IMR-90 (cell line): ENCODE results near the gene CEMIP2. TPM values are rescaled to one million over a fixed set of nuclear protein-coding genes. Genes with fewer than 3 reads are reported as not detected.

ENCODE experiments used
- ATAC-seq: fragments of 200-7000 bp; cut with Tn5 transposase; 2 replicates; pipeline ENCODE4 v1.9.1; 2020; ENCODE audit warnings: low read depth, mild to moderate bottlenecking, moderate library complexity
- BruUV-seq: library from RNA; stranded (reverse); fragments of 400-500 nt; replicated peaks from 2 replicates; lab custom pipeline; 2021; lab: Mats Ljungman, UMichigan
- CTCF ChIA-PET: fragments of 300-600 bp; formaldehyde crosslinking; extraction: SDS; loops from one replicate; lab custom pipeline; 2021; ENCODE audit warnings: antibody characterized with exemption; lab: Yijun Ruan, JAX
- POLR2A ChIA-PET: fragments of 300-600 bp; sonication (Branson Sonifier 250); formaldehyde crosslinking; loops from one replicate; lab custom pipeline; 2022; ENCODE audit warnings: antibody characterized with exemption; ENCODE audit not compliant: unreplicated experiment; lab: Charles Lee
- DNase-seq: peaks from one replicate; pipeline ENCODE4 v3.0.0; 2013
- H2AFZ ChIP-seq: replicated peaks from 2 replicates; pipeline ENCODE3; 2013; ENCODE audit warnings: low read length, mild to moderate bottlenecking; ENCODE audit not compliant: poor library complexity
- H2AK5ac ChIP-seq: 2 replicates; pipeline ENCODE4 v1.6.1; 2013; ENCODE audit warnings: low read depth, low read length, inconsistent platforms
- H2AK9ac ChIP-seq: replicated peaks from 2 replicates; pipeline ENCODE3; 2013; ENCODE audit warnings: mild to moderate bottlenecking, low read depth, low read length, moderate library complexity; ENCODE audit not compliant: poor library complexity
- H2BK120ac ChIP-seq: 2 replicates; pipeline ENCODE4 v1.6.1; 2013; ENCODE audit warnings: low read depth, low read length, inconsistent platforms
- H2BK15ac ChIP-seq: 3 replicates; pipeline ENCODE4 v1.6.1; 2013; ENCODE audit warnings: low read depth, low read length, inconsistent platforms
- H2BK20ac ChIP-seq: 2 replicates; pipeline ENCODE4 v1.6.1; 2013; ENCODE audit warnings: low read depth, mild to moderate bottlenecking, inconsistent platforms, low read length, moderate library complexity
- H2BK5ac ChIP-seq: 2 replicates; pipeline ENCODE4 v1.6.1; 2013; ENCODE audit warnings: mild to moderate bottlenecking, low read depth, low read length, inconsistent platforms; ENCODE audit not compliant: poor library complexity, severe bottlenecking
- H3K14ac ChIP-seq: replicated peaks from 2 replicates; pipeline ENCODE4 v1.6.1; 2013; ENCODE audit warnings: low read depth, low read length, inconsistent platforms
- H3K18ac ChIP-seq: 2 replicates; pipeline ENCODE4 v1.6.1; 2013; ENCODE audit warnings: low read depth, low read length, control low read depth
- H3K23ac ChIP-seq: 2 replicates; pipeline ENCODE4 v1.6.1; 2013; ENCODE audit warnings: low read depth, low read length, inconsistent platforms
- H3K27ac ChIP-seq: 2 replicates; pipeline ENCODE4 v1.5.1; 2013; ENCODE audit warnings: mild to moderate bottlenecking, control low read depth, low read length; ENCODE audit not compliant: insufficient read depth
- H3K27me3 ChIP-seq: 2 replicates; pipeline ENCODE4 v1.6.1; 2013; ENCODE audit warnings: low read length; ENCODE audit not compliant: control insufficient read depth, insufficient read depth
- H3K36me3 ChIP-seq: 2 replicates; pipeline ENCODE4 v1.6.1; 2013; ENCODE audit warnings: low read length, mixed read lengths; ENCODE audit not compliant: control insufficient read depth, insufficient read depth
- H3K4ac ChIP-seq: 2 replicates; pipeline ENCODE4 v1.6.1; 2013; ENCODE audit warnings: low read depth, low read length, inconsistent platforms
- H3K4me1 ChIP-seq: 2 replicates; pipeline ENCODE4 v1.6.1; 2013; ENCODE audit warnings: low read length, mixed read lengths; ENCODE audit not compliant: control insufficient read depth, insufficient read depth
- H3K4me2 ChIP-seq: 2 replicates; pipeline ENCODE4 v1.6.1; 2013; ENCODE audit warnings: low read depth, mild to moderate bottlenecking, control low read depth, low read length, moderate library complexity
- H3K4me3 ChIP-seq: 2 replicates; pipeline ENCODE4 v1.5.1; 2013; ENCODE audit warnings: low read depth, mild to moderate bottlenecking, control low read depth, low read length, moderate library complexity; ENCODE audit not compliant: insufficient read depth
- H3K56ac ChIP-seq: 2 replicates; pipeline ENCODE4 v1.6.1; 2013; ENCODE audit warnings: low read length, inconsistent platforms; ENCODE audit not compliant: insufficient read depth; ENCODE audit errors: extremely low read depth
- H3K79me1 ChIP-seq, 2 experiments: 2 replicates each; pipeline ENCODE4 v1.6.1; 2013; ENCODE audit warnings: low read length in 2 of 2, inconsistent platforms in 1 of 2, low read depth in 1 of 2
- H3K9ac ChIP-seq: 2 replicates; pipeline ENCODE4 v1.6.1; 2013; ENCODE audit warnings: low read depth, low read length, control low read depth
- H3K9me1 ChIP-seq: 2 replicates; pipeline ENCODE4 v1.6.1; 2013; ENCODE audit warnings: low read length, inconsistent platforms; ENCODE audit not compliant: insufficient read depth
- H3K9me3 ChIP-seq: 2 replicates; pipeline ENCODE4 v1.6.1; 2013; ENCODE audit warnings: low read length; ENCODE audit not compliant: control insufficient read depth, insufficient read depth
- H4K20me1 ChIP-seq: 2 replicates; pipeline ENCODE4 v1.6.1; 2013; ENCODE audit warnings: low read length, inconsistent platforms; ENCODE audit not compliant: insufficient read depth
- H4K5ac ChIP-seq: 2 replicates; pipeline ENCODE4 v1.6.1; 2013; ENCODE audit warnings: mild to moderate bottlenecking, low read depth, low read length, control low read depth
- H4K8ac ChIP-seq, 2 experiments: 2 replicates each; pipeline ENCODE4 v1.6.1; 2013; ENCODE audit warnings: low read depth in 2 of 2, low read length in 2 of 2, control low read depth in 1 of 2, inconsistent platforms in 1 of 2
- H4K91ac ChIP-seq: 2 replicates; pipeline ENCODE4 v1.6.1; 2013; ENCODE audit warnings: low read depth, low read length, inconsistent platforms; ENCODE audit not compliant: insufficient read depth
- BHLHE40 ChIP-seq: fragments of 150-350 bp; IDR thresholded peaks from 2 replicates; pipeline ENCODE4 v1.6.1; 2016; ENCODE audit warnings: mild to moderate bottlenecking, low read depth, low read length
- CEBPB ChIP-seq: IDR thresholded peaks from 2 replicates; pipeline ENCODE4 v1.6.1; 2012; ENCODE audit warnings: low read depth, low read length, improper control_type of control experiment
- CHD1 ChIP-seq: IDR thresholded peaks from 2 replicates; pipeline ENCODE4 v1.6.1; 2012; ENCODE audit warnings: low read depth, low read length, improper control_type of control experiment
- ELK1 ChIP-seq: fragments of 150-350 bp; IDR thresholded peaks from 2 replicates; pipeline ENCODE4 v1.6.1; 2016; ENCODE audit warnings: low read depth, mild to moderate bottlenecking, low read length, moderate library complexity, borderline replicate concordance
- FOS ChIP-seq: fragments of 150-350 bp; IDR thresholded peaks from 2 replicates; pipeline ENCODE4 v1.6.1; 2016; ENCODE audit warnings: low read depth, low read length
- MAFK ChIP-seq: IDR thresholded peaks from 2 replicates; pipeline ENCODE4 v1.6.1; 2012; ENCODE audit warnings: low read depth, low read length, improper control_type of control experiment
- MAZ ChIP-seq: IDR thresholded peaks from 2 replicates; pipeline ENCODE4 v1.6.1; 2012; ENCODE audit warnings: low read depth, mild to moderate bottlenecking, low read length, improper control_type of control experiment, moderate library complexity, borderline replicate concordance
- MXI1 ChIP-seq: IDR thresholded peaks from 2 replicates; pipeline ENCODE4 v1.6.1; 2012; ENCODE audit warnings: low read depth, mild to moderate bottlenecking, low read length, moderate library complexity, borderline replicate concordance
- NFE2L2 ChIP-seq: fragments of 150-350 bp; IDR thresholded peaks from 2 replicates; pipeline ENCODE4 v1.6.1; 2016; ENCODE audit warnings: low read depth, mild to moderate bottlenecking, low read length
- POLR2A ChIP-seq: IDR thresholded peaks from 2 replicates; pipeline ENCODE4 v1.6.1; 2012; ENCODE audit warnings: mild to moderate bottlenecking, low read depth, low read length
- RAD21 ChIP-seq: IDR thresholded peaks from 2 replicates; pipeline ENCODE4 v1.6.1; 2012; ENCODE audit warnings: low read length, improper control_type of control experiment
- RCOR1 ChIP-seq: IDR thresholded peaks from 2 replicates; pipeline ENCODE4 v1.6.1; 2012; ENCODE audit warnings: mild to moderate bottlenecking, low read length, improper control_type of control experiment; ENCODE audit not compliant: insufficient replicate concordance
- RFX5 ChIP-seq: IDR thresholded peaks from 2 replicates; pipeline ENCODE4 v1.8.0; 2012; ENCODE audit warnings: low read depth, mild to moderate bottlenecking, low read length, moderate library complexity
- USF2 ChIP-seq: fragments of 150-350 bp; IDR thresholded peaks from 2 replicates; pipeline ENCODE4 v1.6.1; 2017; ENCODE audit warnings: mild to moderate bottlenecking, antibody characterized with exemption, low read length, low read depth
- WGBS, 2 experiments: methylation state at CpG; one replicate each; pipeline versions ENCODE4 v1.1.5 to v1.1.7; 2013; ENCODE audit warnings: missing lambda C conversion rate in 2 of 2; ENCODE audit not compliant: insufficient read length in 1 of 2; ENCODE audit errors: extremely low coverage in 2 of 2; 5-methylcytosine and 5-hydroxymethylcytosine counted together
- dilution Hi-C: fragments of 300-500 bp; cut with HindIII; formaldehyde crosslinking; loops from one replicate; pipeline ENCODE4 v1.14.3; 2018; ENCODE audit warnings: low sequenced_read_pairs; ENCODE audit not compliant: unreplicated experiment
- in situ Hi-C: fragments of 300-500 bp; cut with MboI; formaldehyde crosslinking; loops from 3 replicates; pipeline ENCODE4 v1.14.3; 2019; ENCODE audit warnings: low sequenced_read_pairs, inconsistent platforms, mixed read lengths
- intact Hi-C: fragments of 100-400 bp; cut with micrococcal nuclease; formaldehyde crosslinking; loops from 2 replicates; pipeline ENCODE4 v1.10.0; 2022
- polyA plus RNA-seq, 3 experiments: library from polyadenylated mRNA; depleted of rRNA; stranded (reverse); fragments of >200 nt; gene quantifications; 2 replicates each; pipeline ENCODE4 v1.2.3, GENCODE V29; 2012; ENCODE audit warnings: low replicate concordance in 1 of 3
- total RNA-seq: library from RNA; depleted of rRNA; stranded (reverse); fragments of >200 nt; gene quantifications from 2 replicates; pipeline ENCODE4 v1.2.3, GENCODE V29; 2012

Gene CEMIP2
- total and polyA plus RNA-seq, 2 of the 4 experiments (the other 2 are of a cell fraction): 65.2 to 67.4 TPM

GRCh38 chr9:71685988-71686387 lies 82.3 kb downstream of the CEMIP2 start:
- Histone ChIP-seq H3K79me1 (peaks cover 5 to 9% of the 10 kb centered on the region in 2 experiments; a peak in 2 of 4 replicates), H4K8ac (no peak overlapping the region), H3K9ac (no peak overlapping the region), H2AFZ (no peak overlapping the region), H3K9me3 (no peaks in the 10 kb centered on the region), H3K18ac (no peak overlapping the region), H2AK9ac (no peak overlapping the region), H3K9me1 (peaks cover 15% of the 10 kb centered on the region), H2BK20ac (no peak overlapping the region), H3K4me2 (no peak overlapping the region), H3K23ac (no peak overlapping the region), H3K4me3 (no peak overlapping the region), H2AK5ac (no peak overlapping the region), H4K20me1 (peaks cover 3% of the 10 kb centered on the region; the same call in 1 of the 2 replicates), H4K91ac (no peak overlapping the region), H4K5ac (no peak overlapping the region), H3K36me3 (peaks cover 14% of the 10 kb centered on the region), H3K4me1 (peaks cover 7% of the 10 kb centered on the region), H3K14ac (no peak overlapping the region), H3K27ac (no peak overlapping the region), H3K56ac (no peak overlapping the region), H3K27me3 (no peaks in the 10 kb centered on the region), H2BK5ac (peak overlapping the region; percentile 48), H2BK120ac (no peak overlapping the region), H3K4ac (no peak overlapping the region), H2BK15ac (no peak overlapping the region)
- 100% methylated on average over 2 of the region's 7 CpGs; no CpG with 5 or more reads in 1 of the 2 experiments for WGBS, 2 experiments
- TF ChIP-seq CEBPB: no peak
- TF ChIP-seq POLR2A: no peak
- TF ChIP-seq ELK1: no peak
- TF ChIP-seq RFX5: no peak
- no peak for TF ChIP-seq RCOR1
- TF ChIP-seq MAFK: no peak
- TF ChIP-seq BHLHE40: no peak
- no peak for TF ChIP-seq MAZ
- no peak for TF ChIP-seq MXI1
- no peak for TF ChIP-seq RAD21
- no peak for TF ChIP-seq NFE2L2
- no peak for TF ChIP-seq FOS
- TF ChIP-seq CHD1: no peak
- no peak for TF ChIP-seq USF2
- ChIA-PET POLR2A (no interaction called here), CTCF (interaction anchor here (0.6 to 1.7 kb wide), 5 partner anchors 10 to 400 kb away, joined by 3 to 4 read pairs (median 3); no protein-coding TSS in a partner anchor)
- in situ Hi-C loops: no loop called here
- intact Hi-C loops: no loop called here
- ATAC-seq (no peak), DNase-seq (no peak)
- dilution Hi-C loops: no loop called here
- BruUV-seq: no TSS peak
